Nephron (organoid): Measurements from ENCODE around the gene UBAC1.
A peak's percentile ranks its signal among the peaks of the same experiment; 100 is the strongest.
"Not testable (repeated sequence)": the region's sequence is repeated elsewhere in the genome, so short reads cannot be mapped to it uniquely, and the experiment has no call there.

Experiments used
- H3K27ac Mint-ChIP-seq, 3 experiments: 2 replicates each; pipeline ENCODE4 v1.8.0; 2020; ENCODE audit warnings: mixed read lengths in 3 of 3, mild to moderate bottlenecking in 2 of 3, moderate library complexity in 1 of 3
- H3K27me3 Mint-ChIP-seq: 2 replicates; pipeline ENCODE4 v1.8.0; 2021; ENCODE audit warnings: low read depth, mild to moderate bottlenecking, moderate library complexity, mixed read lengths
- H3K36me3 Mint-ChIP-seq: 2 replicates; pipeline ENCODE4 v1.8.0; 2020; ENCODE audit warnings: low read depth, mixed read lengths
- H3K4me1 Mint-ChIP-seq: 2 replicates; pipeline ENCODE4 v1.8.0; 2020; ENCODE audit warnings: mixed read lengths
- H3K4me3 Mint-ChIP-seq, 3 experiments: 2 replicates each; pipeline ENCODE4 v1.8.0; 2020; ENCODE audit warnings: mild to moderate bottlenecking in 3 of 3, mixed read lengths in 3 of 3, moderate library complexity in 2 of 3
- H3K9me3 Mint-ChIP-seq: 2 replicates; pipeline ENCODE4 v1.8.0; 2020; ENCODE audit warnings: mixed read lengths
- TF ChIP-seq, protein P1 (sequence below), 3 experiments: fragments of 200-600 bp; sonication (generic); IDR thresholded peaks; one replicate each; pipeline ENCODE4 v1.5.0; 2021; ENCODE audit warnings: antibody characterized with exemption in 3 of 3; ENCODE audit not compliant: unreplicated experiment in 3 of 3

Gene UBAC1

DNA sequence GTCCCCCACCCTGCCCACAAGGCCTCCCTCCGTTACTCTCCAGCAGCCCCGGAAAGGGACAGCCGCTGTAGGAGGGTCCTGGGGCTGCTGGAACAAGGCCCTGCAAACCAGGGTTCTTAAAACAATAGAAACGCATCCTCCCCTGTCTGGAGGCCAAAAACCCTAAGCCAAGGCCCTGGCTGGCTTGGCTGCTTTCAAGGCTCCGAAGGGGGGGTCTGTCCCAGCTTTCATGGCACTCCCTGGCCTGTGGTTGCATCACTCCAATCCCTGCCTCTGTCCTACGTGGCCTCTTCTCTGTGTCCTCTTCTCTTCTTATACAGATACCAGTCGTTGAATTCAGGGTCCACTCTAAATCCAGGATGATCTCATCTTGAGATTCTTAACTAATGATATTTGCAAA is 7.4 kb upstream of the UBAC1 start:
- H3K9me3 Mint-ChIP-seq, result no peaks in the 10 kb centered on the region
- peak overlapping the region in 2 of 3 experiments; percentile 11 to 77 for H3K27ac Mint-ChIP-seq
- peaks cover 36% of the 10 kb centered on the region for H3K27me3 Mint-ChIP-seq
- no peaks in the 10 kb centered on the region for H3K36me3 Mint-ChIP-seq
- no peak overlapping the region for H3K4me3 Mint-ChIP-seq
- TF ChIP-seq, protein P1, sequence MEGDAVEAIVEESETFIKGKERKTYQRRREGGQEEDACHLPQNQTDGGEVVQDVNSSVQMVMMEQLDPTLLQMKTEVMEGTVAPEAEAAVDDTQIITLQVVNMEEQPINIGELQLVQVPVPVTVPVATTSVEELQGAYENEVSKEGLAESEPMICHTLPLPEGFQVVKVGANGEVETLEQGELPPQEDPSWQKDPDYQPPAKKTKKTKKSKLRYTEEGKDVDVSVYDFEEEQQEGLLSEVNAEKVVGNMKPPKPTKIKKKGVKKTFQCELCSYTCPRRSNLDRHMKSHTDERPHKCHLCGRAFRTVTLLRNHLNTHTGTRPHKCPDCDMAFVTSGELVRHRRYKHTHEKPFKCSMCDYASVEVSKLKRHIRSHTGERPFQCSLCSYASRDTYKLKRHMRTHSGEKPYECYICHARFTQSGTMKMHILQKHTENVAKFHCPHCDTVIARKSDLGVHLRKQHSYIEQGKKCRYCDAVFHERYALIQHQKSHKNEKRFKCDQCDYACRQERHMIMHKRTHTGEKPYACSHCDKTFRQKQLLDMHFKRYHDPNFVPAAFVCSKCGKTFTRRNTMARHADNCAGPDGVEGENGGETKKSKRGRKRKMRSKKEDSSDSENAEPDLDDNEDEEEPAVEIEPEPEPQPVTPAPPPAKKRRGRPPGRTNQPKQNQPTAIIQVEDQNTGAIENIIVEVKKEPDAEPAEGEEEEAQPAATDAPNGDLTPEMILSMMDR (IDR thresholded peaks at IDR 0.05; ENCODE audit: unreplicated experiment in 3 of 3), result no peak
- peaks cover 17% of the 10 kb centered on the region for H3K4me1 Mint-ChIP-seq

DNA sequence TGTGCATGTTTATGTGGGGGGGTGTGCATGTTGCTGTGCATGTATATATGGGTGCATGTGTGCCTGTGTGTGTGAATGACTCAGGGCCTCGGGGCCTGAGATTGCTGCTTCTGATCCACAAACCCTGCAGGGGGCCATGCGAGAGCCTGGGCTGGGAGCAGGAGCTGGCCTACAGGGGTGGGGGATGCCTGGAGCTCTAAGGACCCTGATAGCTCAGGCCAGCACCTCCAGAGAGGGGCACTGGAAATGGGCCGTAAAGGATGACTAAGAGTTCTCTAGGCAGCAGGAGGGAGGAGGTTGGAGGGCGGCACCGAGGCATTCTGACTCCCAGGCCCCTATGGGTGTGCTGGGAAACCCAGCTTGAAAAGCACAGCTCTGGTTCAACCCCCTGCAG is 6.9 kb upstream of the UBAC1 start:
- peaks cover 33% of the 10 kb centered on the region for H3K27me3 Mint-ChIP-seq
- H3K27ac Mint-ChIP-seq, result peak overlapping the region in 1 of 3 experiments; percentile 36
- no peaks in the 10 kb centered on the region for H3K36me3 Mint-ChIP-seq
- H3K9me3 Mint-ChIP-seq, result no peaks in the 10 kb centered on the region
- TF ChIP-seq, protein P1 (IDR thresholded peaks at IDR 0.05; ENCODE audit: unreplicated experiment in 3 of 3), result no peak
- peaks cover 14% of the 10 kb centered on the region for H3K4me1 Mint-ChIP-seq
- H3K4me3 Mint-ChIP-seq, result peak overlapping the region in 1 of 3 experiments; percentile 34

DNA sequence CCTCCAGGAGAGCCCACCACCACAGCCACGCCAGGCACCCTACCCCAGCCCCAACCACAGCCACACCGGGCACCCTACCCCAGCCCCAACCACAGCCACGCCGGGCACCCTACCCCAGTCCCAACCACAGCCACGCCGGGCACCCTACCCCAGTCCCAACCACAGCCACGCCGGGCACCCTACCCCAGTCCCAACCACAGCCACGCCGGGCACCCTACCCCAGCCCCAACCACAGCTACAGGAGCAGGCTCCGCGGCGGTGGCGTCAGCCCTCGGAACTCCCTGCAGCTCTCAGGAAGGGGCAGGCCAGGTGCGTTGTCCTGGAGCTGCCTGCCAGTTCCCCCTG is 5.7 kb upstream of the UBAC1 start:
- H3K4me3 Mint-ChIP-seq, H3K9me3 Mint-ChIP-seq, H3K36me3 Mint-ChIP-seq, H3K27ac Mint-ChIP-seq: not testable (repeated sequence)
- H3K27me3 Mint-ChIP-seq, result peaks cover 28% of the 10 kb centered on the region
- peaks cover 17% of the 10 kb centered on the region for H3K4me1 Mint-ChIP-seq

DNA sequence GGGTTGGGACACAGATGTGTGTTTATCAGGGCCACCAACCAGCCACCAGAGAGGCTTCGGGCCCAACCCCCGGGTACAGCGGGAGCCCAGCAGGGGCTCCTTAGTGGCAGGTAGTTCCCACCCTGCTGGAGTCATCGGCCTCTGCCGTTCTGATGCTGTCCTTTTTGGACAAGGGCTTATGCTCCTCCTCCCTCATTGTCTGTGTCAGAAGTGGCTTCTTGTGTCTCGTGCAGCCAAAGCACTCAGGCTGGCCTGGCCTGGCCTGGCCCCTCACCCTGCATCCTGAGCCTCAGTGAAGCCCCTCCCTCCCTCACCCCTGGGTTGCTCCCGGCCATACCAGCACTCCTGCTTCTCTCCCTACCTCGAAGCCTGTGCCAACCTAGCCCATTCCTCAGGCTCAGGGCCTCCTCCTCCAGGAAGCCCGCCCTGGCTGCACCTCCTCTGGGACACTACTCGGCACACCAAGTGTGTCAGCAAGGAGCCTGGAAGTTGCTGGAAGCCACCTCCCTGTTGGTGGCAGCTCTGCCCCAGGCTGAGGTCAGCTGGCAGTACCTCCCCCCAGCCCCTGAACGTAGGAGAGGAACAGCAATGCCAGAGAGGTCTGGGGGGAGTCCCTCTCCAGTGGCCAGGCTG is 4.1 kb upstream of the UBAC1 start:
- Mint-ChIP-seq H3K27me3 (peaks cover 31% of the 10 kb centered on the region), H3K27ac (no peak overlapping the region), H3K36me3 (no peaks in the 10 kb centered on the region), H3K9me3 (no peaks in the 10 kb centered on the region), H3K4me1 (peaks cover 25% of the 10 kb centered on the region), H3K4me3 (no peak overlapping the region)
- TF ChIP-seq, protein P1 (IDR thresholded peaks at IDR 0.05; ENCODE audit: unreplicated experiment in 3 of 3), result no peak

DNA sequence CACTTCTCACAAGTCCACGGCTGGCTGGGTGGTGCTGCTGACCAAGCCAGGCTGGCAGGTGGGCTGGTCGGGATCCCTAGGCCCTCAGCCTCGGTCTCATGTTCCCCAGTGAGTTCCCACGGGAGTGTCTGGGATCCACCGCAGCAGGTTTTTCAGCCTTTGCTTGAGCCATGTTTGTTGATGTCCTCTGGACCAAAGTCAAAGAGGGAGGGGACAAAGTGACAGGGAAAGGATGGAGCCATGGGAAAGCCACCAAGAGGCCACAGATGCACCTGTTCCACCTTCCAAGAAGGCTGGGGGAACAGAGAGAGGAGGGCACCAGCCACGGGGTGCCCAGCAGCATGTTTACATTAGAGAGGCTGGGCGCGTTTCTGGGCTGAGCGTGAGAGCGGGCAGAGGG is 2.8 kb upstream of the UBAC1 start:
- Mint-ChIP-seq H3K4me3 (peak overlapping the region in 1 of 3 experiments; percentile 50), H3K27me3 (peaks cover 22% of the 10 kb centered on the region), H3K27ac (no peak overlapping the region), H3K4me1 (peaks cover 30% of the 10 kb centered on the region), H3K9me3 (no peaks in the 10 kb centered on the region), H3K36me3 (no peaks in the 10 kb centered on the region)
- TF ChIP-seq, protein P1 (IDR thresholded peaks at IDR 0.05; ENCODE audit: unreplicated experiment in 3 of 3), result no peak

DNA sequence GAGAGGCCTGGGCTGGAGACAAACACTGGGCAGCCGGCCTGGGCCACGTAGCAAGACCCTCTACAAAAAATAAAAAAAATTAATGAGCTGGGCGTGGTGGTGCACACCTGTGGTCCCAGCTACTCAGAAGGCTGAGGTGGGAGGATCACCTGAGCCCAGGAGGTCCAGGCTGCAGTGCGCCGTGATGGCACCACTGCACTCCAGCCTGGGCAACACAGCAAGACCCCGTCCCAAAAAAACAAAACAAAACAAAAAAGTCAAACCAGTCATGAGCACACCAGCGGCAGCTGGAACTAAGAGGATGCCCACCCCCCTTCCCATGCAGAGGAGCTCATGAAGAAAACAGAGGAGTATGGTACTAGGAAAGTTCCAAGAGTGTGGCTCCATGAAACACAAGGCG is 2.2 kb upstream of the UBAC1 start:
- peak overlapping the region in 2 of 3 experiments; percentile 50 to 51 for H3K4me3 Mint-ChIP-seq
- no peaks in the 10 kb centered on the region for H3K9me3 Mint-ChIP-seq
- H3K4me1 Mint-ChIP-seq, result peaks cover 25% of the 10 kb centered on the region
- H3K27me3 Mint-ChIP-seq, result peaks cover 16% of the 10 kb centered on the region
- TF ChIP-seq, protein P1 (IDR thresholded peaks at IDR 0.05; ENCODE audit: unreplicated experiment in 3 of 3), result no peak
- H3K27ac Mint-ChIP-seq, result no peak overlapping the region
- H3K36me3 Mint-ChIP-seq, result no peaks in the 10 kb centered on the region
